Adrenal gland (tissue), 5 donors: ENCODE measurements around the gene ANXA4.

ENCODE experiments used
- POLR2A ChIP-seq, 2 donors: fragments of 450-650 bp; IDR thresholded peaks; one replicate each; pipeline ENCODE4 v1.6.1; 2017; ENCODE audit warnings: antibody characterized with exemption in 2 of 2, mild to moderate bottlenecking in 2 of 2, moderate library complexity in 1 of 2
- TF ChIP-seq, protein P1 (sequence below), 6 experiments: fragments of 450-650 bp in 4 of 6; fragments of 200-600 bp in 2 of 6; sonication (generic) in 1 of 6; IDR thresholded peaks; 1 replicate in 5 of 6; 2 replicates in 1 of 6; pipeline versions ENCODE4 v1.5.1 to v1.8.0; 2016 to 2021; ENCODE audit warnings: antibody characterized with exemption in 6 of 6, mild to moderate bottlenecking in 2 of 6, moderate library complexity in 1 of 6
- donor health status: DM: no; HTN: no; CAD: no.

DNA sequence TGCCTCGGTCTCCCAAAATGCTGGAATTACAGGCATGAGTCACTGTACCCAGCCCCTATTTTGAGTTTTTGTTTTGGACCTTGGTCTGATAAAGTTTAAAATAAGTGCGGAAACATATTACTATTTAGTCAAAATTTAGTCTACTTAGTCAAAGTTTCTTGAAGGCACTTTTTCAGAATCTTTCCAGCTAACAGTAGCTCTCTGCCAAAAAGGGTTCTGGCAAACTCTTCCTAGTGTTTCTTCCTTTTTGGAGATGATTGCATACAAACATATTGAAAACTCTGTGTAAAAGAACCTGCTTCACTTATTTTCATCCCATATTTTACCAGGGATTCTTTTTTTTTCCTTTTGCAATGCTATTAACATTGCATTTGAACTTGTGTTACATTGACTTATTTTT is 116.3 kb downstream of the ANXA4 start:
- TF ChIP-seq, protein P1, sequence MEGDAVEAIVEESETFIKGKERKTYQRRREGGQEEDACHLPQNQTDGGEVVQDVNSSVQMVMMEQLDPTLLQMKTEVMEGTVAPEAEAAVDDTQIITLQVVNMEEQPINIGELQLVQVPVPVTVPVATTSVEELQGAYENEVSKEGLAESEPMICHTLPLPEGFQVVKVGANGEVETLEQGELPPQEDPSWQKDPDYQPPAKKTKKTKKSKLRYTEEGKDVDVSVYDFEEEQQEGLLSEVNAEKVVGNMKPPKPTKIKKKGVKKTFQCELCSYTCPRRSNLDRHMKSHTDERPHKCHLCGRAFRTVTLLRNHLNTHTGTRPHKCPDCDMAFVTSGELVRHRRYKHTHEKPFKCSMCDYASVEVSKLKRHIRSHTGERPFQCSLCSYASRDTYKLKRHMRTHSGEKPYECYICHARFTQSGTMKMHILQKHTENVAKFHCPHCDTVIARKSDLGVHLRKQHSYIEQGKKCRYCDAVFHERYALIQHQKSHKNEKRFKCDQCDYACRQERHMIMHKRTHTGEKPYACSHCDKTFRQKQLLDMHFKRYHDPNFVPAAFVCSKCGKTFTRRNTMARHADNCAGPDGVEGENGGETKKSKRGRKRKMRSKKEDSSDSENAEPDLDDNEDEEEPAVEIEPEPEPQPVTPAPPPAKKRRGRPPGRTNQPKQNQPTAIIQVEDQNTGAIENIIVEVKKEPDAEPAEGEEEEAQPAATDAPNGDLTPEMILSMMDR (IDR thresholded peaks at IDR 0.05): no peak
- TF ChIP-seq POLR2A (IDR thresholded peaks at IDR 0.05): no peak
